Liver (tissue), 9 donors: ENCODE data around the gene SEC61B. TPM values are rescaled to one million over a fixed set of nuclear protein-coding genes. Genes with fewer than 3 reads are reported as not detected.

Source experiments
- DNase-seq: peaks from one replicate; pipeline ENCODE4 v3.0.0-alpha.2; 2017; ENCODE audit warnings: low spot score
- H3K27ac ChIP-seq, 2 donors: one replicate each; pipeline ENCODE4 v1.7.0; 2013; ENCODE audit warnings: inconsistent platforms in 2 of 2, low read length in 2 of 2, control low read depth in 1 of 2, low read depth in 1 of 2, mild to moderate bottlenecking in 1 of 2
- H3K27me3 ChIP-seq, 4 donors: one replicate each; pipeline versions ENCODE4 v1.6.1 to v1.7.0; 2013; ENCODE audit warnings: low read length in 3 of 4, inconsistent platforms in 1 of 4, mild to moderate bottlenecking in 1 of 4, moderate library complexity in 1 of 4; ENCODE audit not compliant: control insufficient read depth in 4 of 4, insufficient read depth in 4 of 4
- H3K36me3 ChIP-seq, 4 donors: one replicate each; pipeline versions ENCODE4 v1.6.1 to v1.7.0; 2013; ENCODE audit warnings: low read length in 3 of 4, mild to moderate bottlenecking in 3 of 4, low read depth in 1 of 4, moderate library complexity in 1 of 4; ENCODE audit not compliant: control insufficient read depth in 4 of 4, insufficient read depth in 3 of 4
- H3K4me1 ChIP-seq, 4 donors: one replicate each; pipeline versions ENCODE4 v1.6.1 to v1.7.0; 2013; ENCODE audit warnings: low read length in 3 of 4, mild to moderate bottlenecking in 3 of 4, moderate library complexity in 1 of 4; ENCODE audit not compliant: control insufficient read depth in 4 of 4, insufficient read depth in 4 of 4
- H3K4me3 ChIP-seq, 3 donors: one replicate each; pipeline versions ENCODE4 v1.6.1 to v1.7.0; 2013; ENCODE audit warnings: low read length in 3 of 3, control low read depth in 1 of 3, low read depth in 1 of 3, mild to moderate bottlenecking in 1 of 3
- H3K9ac ChIP-seq, 2 donors: one replicate each; pipeline ENCODE4 v1.7.0; 2013; ENCODE audit warnings: low read length in 2 of 2, mild to moderate bottlenecking in 2 of 2, moderate library complexity in 2 of 2, control low read depth in 1 of 2, low read depth in 1 of 2
- H3K9me3 ChIP-seq, 4 donors: one replicate each; pipeline versions ENCODE4 v1.6.1 to v1.7.0; 2013; ENCODE audit warnings: low read length in 3 of 4; ENCODE audit not compliant: control insufficient read depth in 4 of 4
- ATF3 ChIP-seq: IDR thresholded peaks from 2 replicates; pipeline ENCODE4 v1.6.1; 2016; ENCODE audit warnings: antibody characterized with exemption
- CTCF ChIP-seq: fragments of 150-350 bp; IDR thresholded peaks from 2 replicates; pipeline ENCODE4 v1.5.1; 2017; ENCODE audit warnings: improper control_type of control experiment, low read depth, low read length; ENCODE audit not compliant: missing input control
- EGR1 ChIP-seq, 2 donors: IDR thresholded peaks; 2 replicates each; pipeline ENCODE4 v1.6.1; 2016 to 2018; ENCODE audit warnings: antibody characterized with exemption in 2 of 2, low read depth in 2 of 2
- FOXA1 ChIP-seq: IDR thresholded peaks from 2 replicates; pipeline ENCODE4 v1.6.1; 2016; ENCODE audit warnings: antibody characterized with exemption
- FOXA2 ChIP-seq: IDR thresholded peaks from 2 replicates; pipeline ENCODE4 v1.6.1; 2016; ENCODE audit warnings: antibody characterized with exemption
- GABPA ChIP-seq, 2 donors: IDR thresholded peaks in 1 of 2; conservative IDR thresholded peaks in 1 of 2; 2 replicates each; pipeline ENCODE4 v1.6.1; 2016; ENCODE audit warnings: antibody characterized with exemption in 2 of 2, mild to moderate bottlenecking in 1 of 2, moderate library complexity in 1 of 2
- HNF4A ChIP-seq, 2 donors: conservative IDR thresholded peaks; 2 replicates each; pipeline ENCODE4 v1.6.1; 2016; ENCODE audit warnings: antibody characterized with exemption in 2 of 2, mild to moderate bottlenecking in 2 of 2
- HNF4G ChIP-seq: IDR thresholded peaks from 2 replicates; pipeline ENCODE4 v1.6.1; 2016; ENCODE audit warnings: antibody characterized with exemption
- JUND ChIP-seq, 2 donors: IDR thresholded peaks; 2 replicates each; pipeline ENCODE4 v1.6.1; 2016; ENCODE audit warnings: antibody characterized with exemption in 2 of 2
- MAX ChIP-seq: IDR thresholded peaks from 2 replicates; pipeline ENCODE4 v1.6.1; 2016; ENCODE audit warnings: antibody characterized with exemption
- NR2F2 ChIP-seq: IDR thresholded peaks from 2 replicates; pipeline ENCODE4 v1.6.1; 2016; ENCODE audit warnings: antibody characterized with exemption
- RAD21 ChIP-seq, 2 donors: IDR thresholded peaks; 2 replicates each; pipeline ENCODE4 v1.6.1; 2016; ENCODE audit warnings: antibody characterized with exemption in 2 of 2, mild to moderate bottlenecking in 2 of 2
- REST ChIP-seq: IDR thresholded peaks from 2 replicates; pipeline ENCODE4 v1.6.1; 2016; ENCODE audit warnings: antibody characterized with exemption, mild to moderate bottlenecking
- RXRA ChIP-seq, 2 donors: IDR thresholded peaks; 2 replicates each; pipeline ENCODE4 v1.6.1; 2017 to 2018; ENCODE audit warnings: antibody characterized with exemption in 2 of 2, mild to moderate bottlenecking in 1 of 2
- SP1 ChIP-seq: IDR thresholded peaks from 2 replicates; pipeline ENCODE4 v1.6.1; 2018; ENCODE audit warnings: antibody characterized with exemption, mild to moderate bottlenecking
- TAF1 ChIP-seq: conservative IDR thresholded peaks from 2 replicates; pipeline ENCODE4 v1.6.1; 2016; ENCODE audit warnings: antibody characterized with exemption, mild to moderate bottlenecking
- YY1 ChIP-seq: IDR thresholded peaks from 2 replicates; pipeline ENCODE4 v1.6.1; 2016; ENCODE audit warnings: antibody characterized with exemption, mild to moderate bottlenecking
- ZBTB33 ChIP-seq: IDR thresholded peaks from 2 replicates; pipeline ENCODE4 v1.6.1; 2016; ENCODE audit warnings: antibody characterized with exemption
- WGBS: extraction: QIAGEN DNeasy Blood & Tissue Kit; methylation state at CpG from one replicate; pipeline ENCODE4 v1.1.7; 2013; 5-methylcytosine and 5-hydroxymethylcytosine counted together
- polyA plus RNA-seq, 2 donors: library from polyadenylated mRNA; stranded (reverse) in 1 of 2; unstranded in 1 of 2; fragments of 200-250 nt in 1 of 2; fragments of >200 nt in 1 of 2; fragmentation: Nextera tagmentation in 1 of 2; extraction: Ambion mirVana in 1 of 2; gene quantifications; one replicate each; pipeline versions ENCODE4 v1.2.1 to v1.2.3, GENCODE V29; 2013 to 2015
- total RNA-seq, 2 donors: library from RNA; depleted of rRNA; stranded (reverse); fragments of >200 nt; gene quantifications; one replicate each; pipeline ENCODE4 v1.2.3, GENCODE V29; 2014
- donor health status: healthy.
- donor health status: healthy.
- donor health status: healthy.
- donor health status: healthy.
- donor health status: healthy.

Gene SEC61B
- total and polyA plus RNA-seq, 4 donors = 84.1 to 431 (median 228) TPM

GRCh38 chr9:99261923-99262322, 39.8 kb downstream of the SEC61B start:
- H3K9me3 ChIP-seq = no peaks in the 10 kb centered on the region
- no peaks in the 10 kb centered on the region for H3K36me3 ChIP-seq
- H3K27me3 ChIP-seq = no peaks in the 10 kb centered on the region
- peaks cover 0 to 19% (median 8%) of the 10 kb centered on the region in 4 donors for H3K4me1 ChIP-seq
- DNase-seq = no peak
- no peak for TF ChIP-seq YY1
- no peak for TF ChIP-seq EGR1 (IDR thresholded peaks at IDR 0.05; ENCODE audit: low read depth in 2 of 2)
- TF ChIP-seq ZBTB33 = no peak
- TF ChIP-seq SP1 = no peak
- no peak for TF ChIP-seq GABPA (IDR thresholded peaks at IDR 0.05 in 1 of 2, conservative IDR thresholded peaks at IDR 0.05 in 1 of 2)
- TF ChIP-seq ATF3 = no peak
- TF ChIP-seq HNF4A (conservative IDR thresholded peaks at IDR 0.05) = no peak
- TF ChIP-seq NR2F2 = no peak
- TF ChIP-seq JUND (IDR thresholded peaks at IDR 0.05) = no peak
- no peak for TF ChIP-seq MAX
- TF ChIP-seq REST = no peak
- TF ChIP-seq FOXA2 = no peak
- TF ChIP-seq HNF4G = no peak
- no peak for TF ChIP-seq RXRA (IDR thresholded peaks at IDR 0.05)
- TF ChIP-seq CTCF = no peak
- no peak for TF ChIP-seq RAD21 (IDR thresholded peaks at IDR 0.05)
- TF ChIP-seq FOXA1 = no peak
- TF ChIP-seq TAF1 = no peak
- H3K4me3 ChIP-seq = no peak overlapping the region
- 92% methylated on average over 2 of the region's 2 CpGs for WGBS
- H3K27ac ChIP-seq = no peak overlapping the region
- H3K9ac ChIP-seq = no peak overlapping the region
